Kidney epithelial cell (primary cell): ENCODE results near the gene TRIO. TPM values are rescaled to one million over a fixed set of nuclear protein-coding genes. Genes with fewer than 3 reads are reported as not detected.

Experiments
- DNase-seq: peaks from one replicate; pipeline ENCODE4 v3.0.0-alpha.2; 2010; ENCODE audit warnings: low read depth
- H3K27me3 ChIP-seq: 2 replicates; pipeline ENCODE4 v1.6.0; 2011; ENCODE audit warnings: low read length; ENCODE audit not compliant: control insufficient read depth, insufficient read depth
- H3K36me3 ChIP-seq: 2 replicates; pipeline ENCODE4 v1.5.1; 2011; ENCODE audit warnings: low read length; ENCODE audit not compliant: control insufficient read depth, insufficient read depth
- H3K4me3 ChIP-seq: 2 replicates; pipeline ENCODE4 v1.5.1; 2011; ENCODE audit warnings: low read depth, mild to moderate bottlenecking, control low read depth, low read length
- total RNA-seq: library from RNA; depleted of rRNA; stranded (reverse); fragments of >200 nt; gene quantifications from 2 replicates; pipeline ENCODE4 v1.2.3, GENCODE V29; 2015
- TF ChIP-seq, protein P1 (sequence below): IDR thresholded peaks from 2 replicates; pipeline ENCODE4 v1.5.1; 2011; ENCODE audit warnings: mild to moderate bottlenecking, moderate library complexity, low read length, control low read depth, inconsistent platforms; ENCODE audit not compliant: insufficient read depth, poor library complexity, severe bottlenecking

Gene TRIO
- total RNA-seq, 1 donor from 2014 or later: 174 TPM

DNA sequence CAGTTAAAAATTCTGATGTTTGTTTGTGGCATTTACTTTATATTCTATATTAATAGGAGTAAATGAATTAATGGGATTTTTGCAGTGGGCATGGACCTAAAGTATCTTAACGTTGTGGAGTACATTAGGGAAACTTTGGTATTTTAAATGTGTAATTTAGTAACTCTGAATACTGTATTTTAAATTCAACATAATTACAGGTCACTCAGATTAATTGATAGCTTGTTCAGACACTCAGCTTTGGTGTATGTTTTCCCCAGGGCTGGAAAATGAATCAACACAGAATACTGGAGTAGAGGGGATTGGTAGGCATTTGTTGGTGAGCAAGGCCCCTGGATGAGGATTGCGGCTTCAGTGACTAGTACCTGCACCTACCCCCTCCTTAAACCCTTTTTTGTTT lies 117.5 kb downstream of the TRIO start:
- DNase-seq: no peak
- H3K36me3 ChIP-seq: peaks cover 2% of the 10 kb centered on the region
- TF ChIP-seq, protein P1, sequence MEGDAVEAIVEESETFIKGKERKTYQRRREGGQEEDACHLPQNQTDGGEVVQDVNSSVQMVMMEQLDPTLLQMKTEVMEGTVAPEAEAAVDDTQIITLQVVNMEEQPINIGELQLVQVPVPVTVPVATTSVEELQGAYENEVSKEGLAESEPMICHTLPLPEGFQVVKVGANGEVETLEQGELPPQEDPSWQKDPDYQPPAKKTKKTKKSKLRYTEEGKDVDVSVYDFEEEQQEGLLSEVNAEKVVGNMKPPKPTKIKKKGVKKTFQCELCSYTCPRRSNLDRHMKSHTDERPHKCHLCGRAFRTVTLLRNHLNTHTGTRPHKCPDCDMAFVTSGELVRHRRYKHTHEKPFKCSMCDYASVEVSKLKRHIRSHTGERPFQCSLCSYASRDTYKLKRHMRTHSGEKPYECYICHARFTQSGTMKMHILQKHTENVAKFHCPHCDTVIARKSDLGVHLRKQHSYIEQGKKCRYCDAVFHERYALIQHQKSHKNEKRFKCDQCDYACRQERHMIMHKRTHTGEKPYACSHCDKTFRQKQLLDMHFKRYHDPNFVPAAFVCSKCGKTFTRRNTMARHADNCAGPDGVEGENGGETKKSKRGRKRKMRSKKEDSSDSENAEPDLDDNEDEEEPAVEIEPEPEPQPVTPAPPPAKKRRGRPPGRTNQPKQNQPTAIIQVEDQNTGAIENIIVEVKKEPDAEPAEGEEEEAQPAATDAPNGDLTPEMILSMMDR: no peak
- no peak overlapping the region for H3K4me3 ChIP-seq
- H3K27me3 ChIP-seq: no peaks in the 10 kb centered on the region

DNA sequence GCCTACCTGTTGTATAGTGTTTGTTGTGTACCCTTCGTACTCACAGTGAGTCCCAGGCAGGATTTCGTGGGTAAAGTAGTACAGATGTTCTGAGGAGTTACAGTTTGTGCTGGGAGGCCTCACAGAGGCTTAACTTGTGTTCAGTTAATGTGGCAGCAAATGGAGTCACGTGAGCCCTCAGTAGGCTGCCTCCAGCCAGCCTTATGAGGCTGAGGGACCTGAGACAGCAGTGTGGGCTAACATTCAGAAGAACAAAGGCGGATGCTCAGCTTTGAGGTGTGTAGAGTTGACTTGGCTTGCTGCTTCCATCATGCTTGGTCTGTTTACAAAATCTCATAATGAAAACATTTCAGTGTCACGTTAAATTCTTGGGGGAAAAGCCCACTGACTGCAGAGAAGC lies 118.1 kb downstream of the TRIO start:
- TF ChIP-seq, protein P1: no peak
- no peak for DNase-seq
- H3K4me3 ChIP-seq: no peak overlapping the region
- no peaks in the 10 kb centered on the region for H3K36me3 ChIP-seq
- H3K27me3 ChIP-seq: no peaks in the 10 kb centered on the region

DNA sequence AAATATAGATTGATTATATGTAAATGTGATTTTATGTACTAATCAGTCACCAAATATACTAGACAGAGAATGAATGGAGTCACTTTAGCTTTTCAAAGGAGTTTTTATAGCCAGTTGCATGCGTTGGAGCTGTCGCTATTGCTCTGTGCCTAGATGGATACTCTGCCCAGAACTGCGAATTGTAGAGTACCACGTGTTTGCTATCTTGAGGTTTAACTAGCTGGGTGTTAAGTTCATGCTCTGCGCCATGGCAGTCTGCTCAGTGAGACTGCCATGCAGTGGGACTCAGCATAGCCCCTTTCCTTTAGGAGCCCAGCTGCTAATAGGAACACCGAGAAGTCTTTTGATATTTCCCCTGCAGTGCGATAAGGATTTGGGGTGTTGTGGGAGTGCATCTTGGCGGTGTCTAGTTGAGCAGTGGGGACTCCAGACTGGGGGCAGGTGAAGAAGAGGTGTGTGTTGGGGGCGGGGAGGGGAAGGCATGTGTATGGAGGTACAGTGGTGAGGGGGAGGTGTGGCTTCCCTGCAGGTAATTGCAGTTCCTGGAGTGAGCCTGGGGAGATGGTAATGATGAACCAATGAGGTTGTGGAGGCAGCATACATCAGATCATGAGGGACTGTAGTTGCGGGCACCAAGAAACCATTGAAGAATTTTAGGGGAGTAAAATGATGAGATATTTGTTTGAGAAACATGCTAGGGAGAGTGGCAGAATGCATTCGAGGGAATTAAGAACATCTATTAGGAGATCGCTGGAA lies 118.9 kb downstream of the TRIO start:
- no peak overlapping the region for H3K4me3 ChIP-seq
- no peaks in the 10 kb centered on the region for H3K27me3 ChIP-seq
- TF ChIP-seq, protein P1: no peak
- DNase-seq: no peak
- no peaks in the 10 kb centered on the region for H3K36me3 ChIP-seq

DNA sequence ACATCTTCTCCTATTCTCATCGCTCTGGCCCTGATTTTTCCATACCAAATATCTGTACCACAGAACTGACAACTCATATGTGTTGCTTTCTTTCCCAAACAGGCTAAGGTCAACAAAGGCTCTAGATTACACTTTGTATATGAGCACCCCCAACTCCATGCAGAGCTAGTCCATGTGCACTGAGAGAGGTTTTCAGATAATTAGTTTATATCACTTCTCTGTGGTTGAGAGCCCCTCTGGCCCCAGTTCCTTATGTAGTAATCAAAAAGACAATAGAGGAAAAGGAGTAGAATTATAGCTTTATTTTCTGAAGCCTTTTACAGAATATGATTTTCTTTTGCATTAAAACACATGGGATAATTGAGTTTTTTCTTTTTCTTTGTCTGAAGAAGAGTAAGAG lies 120.0 kb downstream of the TRIO start:
- no peak overlapping the region for H3K4me3 ChIP-seq
- H3K27me3 ChIP-seq: no peaks in the 10 kb centered on the region
- TF ChIP-seq, protein P1: no peak
- no peak for DNase-seq
- H3K36me3 ChIP-seq: no peaks in the 10 kb centered on the region

DNA sequence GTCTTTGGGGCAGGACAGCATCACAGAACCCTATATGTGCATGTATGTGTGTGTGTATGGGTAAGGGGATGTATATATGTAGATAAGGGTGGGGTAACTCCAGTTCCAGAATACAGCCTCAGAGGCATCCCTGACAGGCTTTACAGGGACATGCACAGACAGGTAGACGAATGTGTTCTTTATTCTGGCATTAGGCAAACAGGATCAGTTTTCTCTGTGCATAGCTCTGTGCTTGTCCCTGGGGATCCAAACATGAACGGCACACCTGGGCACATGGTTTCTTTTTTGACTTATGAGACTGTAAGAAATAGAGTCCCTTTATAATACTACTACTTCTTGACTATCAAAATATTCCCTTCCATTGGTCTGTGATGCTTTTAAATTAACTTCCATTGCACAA lies 120.6 kb downstream of the TRIO start:
- no peaks in the 10 kb centered on the region for H3K36me3 ChIP-seq
- H3K4me3 ChIP-seq: no peak overlapping the region
- TF ChIP-seq, protein P1: no peak
- no peaks in the 10 kb centered on the region for H3K27me3 ChIP-seq
- no peak for DNase-seq
